HUDEP-2 (cell line): ENCODE measurements around the gene COPE.
"Not testable (repeated sequence)": the region's sequence is repeated elsewhere in the genome, so short reads cannot be mapped to it uniquely, and the experiment has no call there.

Source experiments
- DNase-seq, 76 experiments: peaks; one replicate each; lab custom pipeline; 2025; ENCODE audit not compliant: unreplicated experiment in 76 of 76; lab: John Stamatoyannopoulos, UW

Gene COPE

DNA sequence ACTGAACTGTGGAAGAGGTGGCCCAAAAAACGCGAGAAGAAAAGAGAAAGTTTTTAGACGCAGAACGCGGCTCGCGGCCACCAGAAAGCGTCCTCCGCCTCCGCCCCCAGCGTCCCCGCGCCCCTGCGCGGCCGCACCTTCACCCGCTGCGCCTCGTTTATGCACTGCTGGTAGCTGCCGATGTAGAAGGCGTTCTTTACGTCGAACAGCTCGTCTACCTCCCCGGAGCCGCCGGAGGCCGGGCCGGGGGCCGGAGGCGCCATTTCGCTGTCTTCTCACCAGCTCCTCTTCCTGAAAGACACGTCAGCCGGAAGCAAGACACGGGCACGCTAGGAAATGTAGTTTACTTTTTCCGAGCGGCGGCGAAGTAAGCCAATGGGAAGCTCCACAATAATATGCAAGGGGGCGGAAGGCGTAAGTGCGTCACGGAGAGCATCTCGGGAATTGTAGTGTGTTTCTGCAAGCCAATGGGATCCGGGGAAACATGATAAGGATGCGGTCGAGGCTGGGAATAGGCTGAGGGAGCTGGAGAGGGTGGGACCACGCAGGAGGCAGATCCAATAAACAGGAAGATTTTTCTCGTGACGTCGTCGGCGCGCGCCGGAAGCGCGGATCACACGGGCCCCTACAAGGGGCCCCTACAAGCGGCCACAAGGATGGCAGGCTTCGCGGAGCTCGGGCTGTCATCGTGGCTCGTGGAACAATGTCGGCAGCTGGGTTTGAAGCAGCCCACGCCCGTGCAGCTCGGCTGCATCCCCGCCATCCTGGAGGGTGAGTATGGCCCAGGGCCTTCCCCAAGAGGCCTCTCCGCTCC lies at the start of gene COPE, which contains the start of gene DDX49:
Gene COPE (minus strand): TSS at position 302 of the 814 bp plus-strand sequence. CDS start 39 bp downstream, at position 263.
Gene DDX49 (plus strand): TSS at position 630 of the 814 bp plus-strand sequence. CDS start 27 bp downstream, at position 657.
- peak in 75 of 76 experiments; percentile 95 to 100 (median 99) for DNase-seq

DNA sequence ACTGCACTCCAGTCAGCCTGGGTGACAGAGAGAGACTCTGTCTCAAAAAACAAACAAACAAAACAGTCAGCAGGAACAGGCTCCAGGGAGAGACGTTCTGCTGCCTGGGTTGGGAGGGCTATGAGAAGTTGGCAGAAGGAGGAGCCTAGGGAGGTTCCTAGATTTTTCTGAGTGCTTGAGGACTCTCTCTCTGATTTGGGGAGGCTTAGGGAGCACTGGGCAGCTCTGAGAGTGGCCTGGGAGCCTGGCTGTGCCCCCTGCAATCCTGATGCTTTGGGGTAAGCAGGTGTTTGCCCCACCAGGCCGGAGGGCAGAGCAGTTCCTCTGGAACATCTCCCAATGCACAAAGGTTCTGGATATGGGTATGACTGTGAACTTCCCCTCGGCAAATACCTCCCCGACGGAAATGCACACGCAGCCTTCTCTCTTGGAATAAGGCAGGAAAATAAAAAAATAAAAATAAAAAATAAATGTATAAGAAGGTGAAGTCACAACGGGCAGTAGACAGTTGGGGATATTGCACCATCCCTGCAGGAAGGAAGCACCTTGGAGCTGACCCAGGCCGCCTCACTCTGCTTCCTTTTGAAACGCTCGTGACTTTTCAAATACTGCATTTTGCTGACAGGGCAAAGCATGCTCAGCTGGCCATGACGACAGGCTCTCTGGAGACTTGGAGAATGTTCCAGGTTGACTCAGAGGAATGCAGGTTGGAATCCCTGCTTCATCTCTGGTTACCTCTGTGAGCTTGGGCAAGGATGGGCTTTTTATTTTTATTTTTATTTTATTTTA lies 48.4 kb upstream of the COPE start:
- DNase-seq: no peak

DNA sequence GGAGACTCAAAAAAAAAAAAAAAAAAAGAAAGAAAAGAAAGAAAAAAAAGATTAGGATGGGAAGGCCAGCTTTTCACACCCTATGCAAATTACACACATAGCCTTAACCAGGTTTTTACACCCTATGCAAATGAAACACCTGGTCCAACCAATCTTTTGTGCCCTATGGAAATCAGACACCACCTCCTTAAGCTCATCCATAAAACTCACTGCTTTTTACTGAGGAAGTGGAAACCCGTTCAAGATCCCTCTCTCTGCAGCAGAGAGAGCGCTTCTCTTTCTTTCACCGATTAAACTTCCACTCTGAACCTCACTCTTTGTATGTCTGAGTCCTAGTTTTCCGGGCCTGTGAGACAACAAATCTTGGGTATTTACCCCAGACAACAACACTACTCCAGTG lies 47.1 kb upstream of the COPE start:
- no peak for DNase-seq

DNA sequence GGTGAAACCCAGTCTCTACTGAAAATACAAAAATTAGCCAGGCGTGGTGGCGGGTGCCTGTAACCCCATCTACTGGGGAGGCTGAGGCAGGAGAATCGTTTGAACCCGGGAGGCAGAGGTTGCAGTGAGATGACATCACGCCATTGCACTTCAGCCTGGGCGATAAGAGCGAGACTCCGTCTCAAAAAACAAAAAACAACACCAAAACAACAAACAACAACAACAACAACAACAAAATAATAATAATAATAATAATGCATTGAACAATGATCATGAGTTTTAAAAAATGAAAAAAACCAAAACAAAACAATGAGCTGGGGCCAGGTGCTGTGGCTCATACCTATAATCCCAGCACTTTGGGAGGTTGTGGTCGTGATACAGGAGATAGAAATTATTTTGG lies 44.9 kb upstream of the COPE start:
- DNase-seq: no peak

DNA sequence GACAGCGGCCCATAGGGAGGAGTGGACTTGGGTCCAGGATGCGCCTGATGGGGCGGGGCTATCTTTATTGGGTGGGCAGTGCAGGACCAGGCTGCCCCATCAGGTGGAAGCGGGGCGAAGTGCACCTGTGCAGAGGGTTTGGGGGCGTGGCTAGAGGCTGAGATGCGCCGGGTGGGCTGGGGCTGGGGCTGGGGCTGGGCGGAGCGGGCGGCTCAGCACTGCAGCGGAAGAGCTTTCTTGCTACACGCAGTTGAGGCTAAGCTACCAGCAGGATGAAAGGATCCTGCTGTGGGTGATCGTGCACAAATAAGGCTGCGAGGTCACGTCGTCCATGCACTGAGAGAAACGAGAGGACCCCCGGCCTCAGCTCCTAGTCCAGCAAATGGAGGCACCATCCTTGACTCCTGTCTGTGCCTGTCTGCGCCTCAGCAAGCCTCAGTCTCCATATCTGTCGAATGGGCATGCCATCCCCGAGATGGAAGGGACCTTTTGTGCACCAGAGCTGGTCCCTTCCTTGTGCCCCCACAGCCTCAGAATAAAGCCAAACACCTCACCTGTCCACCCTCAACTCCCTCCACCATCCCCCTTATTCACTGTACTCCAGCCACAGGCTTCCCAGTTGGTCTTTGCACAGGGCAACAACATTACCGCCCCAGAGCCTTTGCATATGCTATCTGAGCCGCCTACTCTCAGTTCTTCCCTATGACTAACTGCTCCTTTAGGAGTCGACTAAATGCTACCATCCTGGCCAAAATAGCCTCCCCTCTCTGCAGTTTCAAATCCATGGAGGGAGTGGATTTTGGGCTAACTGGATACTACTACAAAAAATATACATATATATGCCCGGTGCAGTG lies 42.8 kb upstream of the COPE start:
- DNase-seq: no peak

DNA sequence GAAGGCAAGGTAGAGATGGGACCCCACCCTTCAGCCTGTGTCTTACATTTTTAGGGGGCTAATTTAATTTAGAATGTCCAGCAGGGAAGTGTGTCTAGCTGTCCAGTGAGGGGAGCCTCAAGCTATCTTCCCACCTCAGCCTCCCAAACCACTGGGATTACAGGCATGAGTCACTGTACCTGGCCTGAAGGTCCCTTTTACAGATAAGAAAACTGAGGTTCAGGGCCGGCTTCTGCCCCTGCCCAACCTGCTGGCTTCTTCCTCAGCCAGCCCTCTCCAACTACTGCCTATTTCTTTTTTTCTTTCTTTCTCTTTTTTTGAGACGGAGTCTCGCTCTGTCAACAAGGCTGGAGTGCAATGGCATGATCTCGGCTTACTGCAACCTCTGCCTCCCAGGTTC lies 41.2 kb upstream of the COPE start:
- DNase-seq: no peak

DNA sequence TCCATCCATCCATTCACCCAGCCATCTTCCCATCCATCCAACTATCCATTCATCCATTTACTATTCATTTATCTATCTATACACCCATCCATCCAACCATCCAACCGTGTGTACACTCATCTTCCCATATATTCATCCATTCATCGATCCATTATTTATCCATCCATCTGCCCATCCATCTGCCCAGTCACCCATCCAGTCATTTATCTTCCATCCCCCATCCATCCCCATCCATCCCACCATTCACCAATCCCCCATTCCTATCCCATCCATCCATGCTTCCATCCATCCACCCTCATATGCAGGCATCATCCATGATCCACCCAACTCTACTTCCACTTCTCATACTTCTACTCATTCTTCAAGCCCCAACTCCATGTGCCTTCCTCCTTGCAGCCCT lies 35.9 kb upstream of the COPE start:
- DNase-seq: no peak

DNA sequence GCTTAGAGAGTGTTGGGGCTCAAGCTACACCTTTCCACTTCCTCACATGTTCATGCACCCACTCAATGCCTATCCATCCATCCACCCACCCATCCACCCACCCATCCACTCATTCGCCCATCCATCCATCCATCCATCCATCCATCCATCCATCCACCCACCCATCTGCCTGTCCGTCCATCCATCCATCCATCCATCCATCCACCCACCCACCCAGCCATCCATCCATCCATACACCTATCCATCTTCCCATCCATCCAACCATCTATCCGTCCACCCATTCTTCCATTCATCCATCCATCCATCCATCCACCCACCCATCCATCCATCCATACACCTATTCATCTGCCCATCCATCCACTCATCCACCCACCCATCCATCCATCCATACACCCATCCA lies 34.9 kb upstream of the COPE start:
- DNase-seq: no peak

DNA sequence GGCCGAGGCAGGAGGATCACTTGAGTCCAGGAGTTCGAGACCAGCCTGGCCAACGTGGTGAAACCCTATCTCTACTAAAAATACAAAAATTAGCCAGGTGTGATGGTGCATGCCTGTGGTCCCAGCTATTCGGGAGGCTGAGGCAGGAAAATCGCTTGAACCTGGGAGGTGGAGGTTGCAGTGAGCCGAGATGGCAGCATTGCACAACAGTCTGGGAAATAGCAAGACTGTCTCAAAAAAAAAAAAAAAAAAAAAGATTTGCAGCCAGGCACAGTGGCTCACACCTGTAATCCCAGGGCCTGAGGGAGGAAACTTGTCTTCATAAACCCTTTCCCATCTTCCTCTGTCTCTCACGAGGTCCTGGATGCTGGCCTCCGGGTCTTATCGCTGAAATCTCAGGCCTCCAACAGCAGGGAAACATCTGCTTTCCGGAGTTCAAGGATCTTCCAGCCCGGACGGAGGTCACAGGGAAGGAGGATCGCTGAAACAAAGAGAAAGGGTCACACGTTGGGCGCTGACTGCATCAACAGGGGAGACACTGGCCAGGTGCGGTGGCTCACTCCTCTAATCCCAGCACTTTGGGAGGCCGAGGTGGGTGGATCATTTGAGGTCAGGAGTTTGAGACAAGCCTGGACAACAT lies 33.3 kb upstream of the COPE start:
- not testable (repeated sequence) for DNase-seq

DNA sequence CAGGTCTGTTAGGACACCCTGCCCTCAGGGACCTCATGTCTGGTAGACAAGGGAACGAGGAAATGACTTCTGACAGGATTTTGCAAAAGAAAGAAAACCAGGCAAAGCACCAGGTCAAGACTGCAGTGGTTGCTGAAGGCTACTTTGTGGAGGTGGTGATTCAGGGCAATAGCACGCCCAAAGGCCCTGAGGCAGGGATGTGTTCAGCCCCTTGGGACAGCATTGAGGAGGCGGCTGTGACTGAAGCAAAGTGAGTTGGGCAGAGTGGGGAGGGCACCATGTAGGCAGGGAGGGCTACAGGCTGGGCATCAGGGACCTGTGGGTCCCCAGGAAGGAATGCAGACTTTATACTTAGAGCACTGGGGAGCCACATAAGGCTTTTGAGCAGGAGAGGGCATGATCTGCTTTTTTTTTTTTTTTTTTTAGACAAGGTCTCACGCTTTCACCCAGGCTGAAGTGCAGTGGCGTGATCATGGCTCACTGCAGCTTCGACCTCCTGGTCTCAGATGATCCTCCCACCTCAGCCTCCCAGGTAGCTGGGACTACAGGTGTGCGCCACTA lies 32.6 kb upstream of the COPE start:
- DNase-seq: no peak

DNA sequence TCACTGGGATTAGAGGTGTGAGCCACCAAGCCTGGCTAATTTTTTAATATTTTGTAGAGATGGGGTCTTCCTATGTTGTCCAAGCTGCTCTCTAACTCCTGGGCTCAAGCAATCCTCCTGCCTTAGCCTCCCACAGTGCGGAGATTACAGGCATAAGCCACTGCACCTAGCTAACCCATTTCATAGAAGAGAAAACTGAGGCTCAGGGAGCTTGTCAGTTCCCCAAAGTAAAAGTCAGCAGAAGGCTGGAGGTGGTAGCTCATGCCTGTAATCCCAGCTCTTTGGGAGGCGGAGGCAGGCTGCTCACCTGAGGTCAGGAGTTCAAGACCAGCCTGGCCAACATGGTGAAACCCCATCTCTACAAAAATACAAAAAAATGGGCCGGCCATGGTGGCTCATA lies 30.7 kb upstream of the COPE start:
- DNase-seq: no peak

DNA sequence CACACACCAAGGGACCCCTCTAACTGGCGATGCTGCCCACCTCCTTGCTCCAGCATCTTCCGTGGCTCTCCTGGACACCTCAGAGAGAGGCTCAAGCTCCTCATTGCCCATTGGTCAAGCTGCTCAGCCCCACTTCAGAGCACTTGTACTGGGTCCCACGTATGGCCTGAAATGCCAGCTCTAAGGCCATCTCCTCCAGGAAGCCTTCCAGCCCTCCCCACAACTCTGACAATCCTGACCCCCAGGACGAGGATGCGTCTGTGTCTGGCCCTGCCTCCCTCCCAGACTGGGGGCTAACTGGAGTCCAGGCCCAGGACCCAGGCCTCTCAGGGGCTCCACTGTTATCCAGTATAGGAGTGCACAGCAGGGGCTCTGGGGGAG lies 29.8 kb upstream of the COPE start:
- DNase-seq: no peak

DNA sequence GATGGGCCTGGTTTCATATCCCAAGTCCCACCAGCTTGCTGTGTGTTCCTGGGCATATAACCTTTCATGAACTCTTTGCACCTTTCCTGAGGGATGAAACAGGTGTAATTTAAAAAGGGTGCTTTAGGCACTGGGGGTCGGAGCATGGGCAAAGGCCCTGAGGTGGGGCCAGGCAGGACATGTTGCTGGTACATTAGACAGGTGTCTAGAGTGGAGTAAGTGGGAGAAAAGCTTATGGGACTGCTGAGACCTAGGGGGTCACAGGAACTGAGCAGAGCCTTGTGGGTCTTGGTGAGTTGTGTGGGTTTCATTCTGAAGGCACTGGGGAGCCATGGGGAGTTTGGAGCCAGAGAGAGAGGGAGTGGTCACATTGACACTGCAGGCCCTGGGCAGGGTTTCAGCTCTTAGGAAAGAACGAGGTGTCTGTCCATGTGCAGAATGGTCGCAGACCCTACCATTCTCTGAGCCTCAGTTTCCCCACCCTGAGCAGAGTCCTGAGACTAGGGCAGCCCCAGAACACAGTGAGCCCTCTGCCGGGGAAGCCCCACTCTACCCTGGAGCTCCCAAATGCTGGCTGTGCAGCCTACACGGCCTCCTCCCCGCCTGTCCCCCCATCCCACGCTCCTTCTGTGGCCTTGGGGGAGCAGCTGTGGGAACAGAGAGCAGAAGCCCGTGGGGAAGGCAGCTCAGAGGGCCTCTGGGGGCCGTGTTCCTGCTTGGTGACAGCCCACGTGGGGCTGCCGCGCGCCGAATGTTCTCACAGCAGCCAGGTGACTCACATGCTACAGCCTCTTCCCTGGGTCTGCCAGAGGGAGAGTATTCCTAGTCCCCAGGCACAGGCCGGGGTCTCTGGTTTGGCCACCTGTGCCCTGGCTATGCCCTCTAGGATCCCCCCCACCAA lies 29.1 kb upstream of the COPE start:
- DNase-seq: no peak

DNA sequence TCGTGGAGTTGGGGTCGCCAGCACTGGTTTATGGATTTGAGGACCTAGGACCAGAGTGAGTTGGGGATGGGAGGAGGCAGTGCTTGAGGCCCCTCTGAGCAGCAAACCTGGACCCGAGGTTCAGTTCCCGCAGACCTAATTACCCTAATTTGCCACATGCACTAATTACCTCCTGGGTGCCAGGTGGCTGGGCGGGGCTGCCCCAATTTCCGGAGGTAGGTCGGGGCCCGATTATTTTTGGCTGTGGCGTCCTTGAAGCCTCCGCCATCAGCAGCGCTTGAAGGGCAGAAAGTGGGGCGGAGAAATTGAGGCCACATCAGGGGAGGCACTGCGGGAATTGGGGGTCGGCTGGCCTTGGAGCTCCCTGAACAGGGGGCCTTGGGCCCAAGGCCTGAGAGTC lies 27.7 kb upstream of the COPE start:
- DNase-seq: no peak

DNA sequence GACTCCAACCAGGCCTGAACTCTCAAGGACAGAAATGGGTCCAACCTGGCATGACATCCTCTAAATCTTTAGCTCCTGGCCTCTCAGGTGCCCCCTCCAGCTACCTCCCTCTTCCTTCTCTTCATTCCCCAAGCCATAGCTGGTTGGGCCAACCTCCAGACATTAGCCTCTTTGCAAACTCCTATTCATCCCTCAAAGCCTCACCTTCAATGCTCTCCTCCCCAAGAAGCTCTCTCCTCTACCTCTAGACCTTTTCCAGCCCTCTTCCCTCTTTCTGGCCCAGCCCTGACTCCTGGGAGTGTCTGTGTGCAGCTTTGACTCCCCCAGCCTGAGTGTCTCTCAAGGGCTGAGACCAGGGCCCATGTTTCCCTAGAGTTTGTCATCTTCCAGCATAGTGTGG lies 27.1 kb upstream of the COPE start:
- no peak for DNase-seq

DNA sequence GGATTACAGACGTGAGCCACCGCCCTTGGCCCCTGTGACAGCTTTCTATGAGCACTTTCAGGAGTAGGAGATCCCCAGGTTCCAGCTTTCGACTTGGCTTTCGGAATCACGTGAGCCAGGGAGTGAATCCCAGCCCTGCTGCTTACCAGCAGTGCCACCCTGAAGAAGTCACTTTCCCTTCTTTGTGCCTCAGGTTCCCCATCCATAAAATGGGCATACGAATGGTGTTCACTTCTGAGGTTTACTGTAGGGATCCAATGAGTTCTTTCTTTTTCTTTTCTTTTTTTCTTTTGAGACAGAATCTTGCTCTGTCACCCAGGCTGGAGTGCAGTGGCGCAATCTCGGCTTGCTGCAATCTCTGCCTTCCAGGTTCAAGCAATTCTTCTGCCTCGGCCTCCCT lies 26.1 kb upstream of the COPE start:
- no peak for DNase-seq

DNA sequence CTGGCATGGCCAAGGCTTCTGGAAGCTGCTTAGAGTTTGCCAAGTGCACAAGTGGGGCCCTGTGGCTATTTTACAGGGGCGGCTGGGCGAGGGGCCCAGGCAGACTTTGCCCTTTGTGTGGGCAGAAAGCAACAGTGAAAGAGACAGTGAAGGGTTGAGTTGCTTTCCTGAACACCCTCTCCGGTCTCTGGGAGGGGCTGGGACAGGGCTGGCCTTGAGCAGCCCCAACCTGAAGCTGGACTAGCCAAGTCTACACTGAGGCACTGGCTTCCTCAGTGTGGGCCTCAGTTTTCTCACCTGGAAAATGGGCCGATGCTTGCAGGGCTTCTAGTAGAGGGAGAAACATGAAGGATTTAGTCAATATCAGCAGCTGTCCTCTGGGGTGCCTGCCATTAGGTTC lies 24.3 kb upstream of the COPE start:
- DNase-seq: no peak

DNA sequence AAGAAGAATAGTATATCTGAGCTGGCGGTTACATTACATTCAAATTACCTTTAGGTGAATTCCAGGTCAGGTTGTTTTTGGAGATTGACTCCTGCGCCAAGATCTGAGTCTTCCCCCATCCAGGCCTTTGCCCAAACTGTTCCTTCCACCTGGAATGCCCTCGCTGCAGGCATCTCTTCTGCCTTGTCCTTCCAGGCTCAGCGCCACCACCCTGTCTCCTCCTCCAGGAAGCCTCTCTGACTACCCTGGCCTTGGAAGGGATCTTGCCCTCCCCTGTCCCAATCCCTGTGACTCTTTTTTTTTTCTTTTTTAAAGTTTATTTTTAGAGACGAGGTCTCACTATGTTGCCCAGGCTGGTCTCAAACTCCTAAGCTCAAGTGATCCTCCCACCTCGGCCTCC lies 23.5 kb upstream of the COPE start:
- no peak for DNase-seq

DNA sequence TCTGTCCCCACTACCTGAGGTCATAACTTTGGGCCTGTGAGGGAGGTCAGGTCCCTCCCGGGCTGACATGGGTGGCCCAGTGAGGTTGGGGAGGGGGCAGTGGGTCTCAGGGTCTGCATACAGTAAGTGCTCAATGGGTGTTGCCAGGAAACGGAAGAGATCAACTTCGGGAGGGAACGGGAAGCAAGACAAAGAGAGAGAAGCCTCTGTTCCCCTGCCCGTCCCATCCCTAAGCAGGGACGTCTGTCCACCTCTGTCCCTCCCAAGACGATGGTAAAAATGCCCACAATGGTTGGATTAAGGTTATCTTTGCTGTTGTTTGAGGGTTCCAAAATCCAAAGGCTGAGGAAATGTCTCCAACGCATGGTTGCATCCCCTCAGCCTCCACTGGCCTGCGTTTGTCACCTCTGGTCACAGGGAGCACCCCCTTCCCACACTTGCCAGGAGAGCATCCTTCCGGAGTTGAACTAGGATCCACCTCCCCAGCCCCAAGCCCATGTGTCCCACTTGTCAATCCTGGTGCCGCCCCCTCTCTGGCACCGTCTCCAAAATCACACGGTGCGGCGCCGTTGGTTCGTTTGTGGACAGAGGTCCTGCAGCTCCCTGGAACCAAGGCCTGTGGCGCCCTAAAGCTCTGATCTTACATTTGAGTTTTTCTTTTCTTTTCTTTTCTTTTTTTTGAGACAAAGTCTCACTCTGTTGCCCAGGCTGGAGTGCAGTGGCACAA lies 22.6 kb upstream of the COPE start:
- DNase-seq: no peak
